Measurements from ENCODE around the gene SDK1. TPM values are rescaled to one million over a fixed set of nuclear protein-coding genes. Genes with fewer than 3 reads are reported as not detected.

Gene SDK1
- total RNA-seq, 4 donors from 2014 or later, result under 0.01 to 16.2 (median 7.2) TPM

DNA sequence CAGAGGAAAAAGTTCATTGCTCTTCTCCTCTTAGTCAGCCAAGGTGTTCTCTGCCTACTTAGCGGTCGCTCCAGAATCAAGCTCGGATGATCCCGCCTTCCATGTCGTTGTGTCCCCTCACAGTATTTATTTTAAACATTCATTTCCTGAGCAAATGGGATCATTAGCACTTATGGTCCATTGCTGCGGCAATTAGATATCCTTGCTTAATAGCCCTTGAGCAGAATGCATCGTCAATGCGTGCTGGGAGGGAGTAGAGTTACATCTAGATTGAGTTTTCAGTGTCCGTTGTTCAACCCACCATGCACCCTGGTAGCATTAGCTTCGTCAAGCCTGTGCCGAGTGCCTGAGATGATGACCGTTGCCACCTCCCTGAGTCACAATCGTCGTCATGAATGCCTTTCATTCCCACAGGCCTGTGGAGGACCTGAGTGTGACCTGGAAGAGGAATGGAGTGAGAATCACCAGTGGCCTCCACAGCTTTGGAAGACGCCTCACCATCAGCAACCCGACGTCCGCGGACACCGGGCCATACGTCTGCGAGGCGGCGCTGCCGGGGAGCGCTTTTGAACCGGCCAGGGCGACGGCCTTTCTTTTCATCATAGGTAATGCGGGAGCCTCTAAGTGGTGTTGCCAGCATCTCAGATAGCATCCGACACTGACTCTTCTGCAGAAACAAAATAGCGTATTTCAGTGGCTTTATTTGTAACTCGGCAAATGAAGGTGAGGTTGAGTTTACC is 650.4 kb downstream of the SDK1 start:
- Histone ChIP-seq H3K36me3 (no peaks in the 10 kb centered on the region), H3K4me3 (no peak overlapping the region), H3K27ac (no peak overlapping the region), H3K27me3 (no peaks in the 10 kb centered on the region), H3K9me3 (no peaks in the 10 kb centered on the region), H3K4me1 (no peaks in the 10 kb centered on the region)
- intact Hi-C loops (cut with DNase I; ENCODE audit: low total_unique reads), result no loop called here
- DNase-seq, result no peak
- TF ChIP-seq POLR2A (IDR thresholded peaks at IDR 0.05), result no peak
- TF ChIP-seq, protein P1, sequence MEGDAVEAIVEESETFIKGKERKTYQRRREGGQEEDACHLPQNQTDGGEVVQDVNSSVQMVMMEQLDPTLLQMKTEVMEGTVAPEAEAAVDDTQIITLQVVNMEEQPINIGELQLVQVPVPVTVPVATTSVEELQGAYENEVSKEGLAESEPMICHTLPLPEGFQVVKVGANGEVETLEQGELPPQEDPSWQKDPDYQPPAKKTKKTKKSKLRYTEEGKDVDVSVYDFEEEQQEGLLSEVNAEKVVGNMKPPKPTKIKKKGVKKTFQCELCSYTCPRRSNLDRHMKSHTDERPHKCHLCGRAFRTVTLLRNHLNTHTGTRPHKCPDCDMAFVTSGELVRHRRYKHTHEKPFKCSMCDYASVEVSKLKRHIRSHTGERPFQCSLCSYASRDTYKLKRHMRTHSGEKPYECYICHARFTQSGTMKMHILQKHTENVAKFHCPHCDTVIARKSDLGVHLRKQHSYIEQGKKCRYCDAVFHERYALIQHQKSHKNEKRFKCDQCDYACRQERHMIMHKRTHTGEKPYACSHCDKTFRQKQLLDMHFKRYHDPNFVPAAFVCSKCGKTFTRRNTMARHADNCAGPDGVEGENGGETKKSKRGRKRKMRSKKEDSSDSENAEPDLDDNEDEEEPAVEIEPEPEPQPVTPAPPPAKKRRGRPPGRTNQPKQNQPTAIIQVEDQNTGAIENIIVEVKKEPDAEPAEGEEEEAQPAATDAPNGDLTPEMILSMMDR (IDR thresholded peaks at IDR 0.05), result no peak

DNA sequence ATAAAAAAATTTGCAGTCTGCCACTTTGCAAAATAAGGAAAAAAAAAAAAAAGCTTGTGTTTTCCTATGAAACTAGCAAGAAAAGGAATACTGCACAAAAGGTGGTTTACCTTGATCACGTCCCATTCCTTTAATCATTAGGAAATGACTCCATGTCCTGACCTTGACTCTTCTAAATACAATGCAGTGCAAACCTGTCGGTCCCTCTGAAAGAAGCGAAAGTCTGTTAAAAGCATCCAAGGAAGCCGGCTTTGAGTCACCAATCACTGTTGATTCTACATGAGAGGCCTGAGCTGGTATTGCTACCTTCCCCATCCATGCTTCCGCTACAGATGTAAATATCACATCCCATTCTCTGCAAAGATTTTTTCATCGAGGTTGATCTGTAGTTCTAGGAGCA is 652.1 kb downstream of the SDK1 start:
- intact Hi-C loops (cut with DNase I; ENCODE audit: low total_unique reads), result no loop called here
- Histone ChIP-seq H3K4me3 (no peak overlapping the region), H3K27me3 (no peaks in the 10 kb centered on the region), H3K9me3 (no peaks in the 10 kb centered on the region), H3K27ac (no peak overlapping the region), H3K4me1 (no peaks in the 10 kb centered on the region), H3K36me3 (no peaks in the 10 kb centered on the region)
- no peak for TF ChIP-seq POLR2A (IDR thresholded peaks at IDR 0.05)
- TF ChIP-seq, protein P1 (IDR thresholded peaks at IDR 0.05), result no peak
- no peak for DNase-seq

DNA sequence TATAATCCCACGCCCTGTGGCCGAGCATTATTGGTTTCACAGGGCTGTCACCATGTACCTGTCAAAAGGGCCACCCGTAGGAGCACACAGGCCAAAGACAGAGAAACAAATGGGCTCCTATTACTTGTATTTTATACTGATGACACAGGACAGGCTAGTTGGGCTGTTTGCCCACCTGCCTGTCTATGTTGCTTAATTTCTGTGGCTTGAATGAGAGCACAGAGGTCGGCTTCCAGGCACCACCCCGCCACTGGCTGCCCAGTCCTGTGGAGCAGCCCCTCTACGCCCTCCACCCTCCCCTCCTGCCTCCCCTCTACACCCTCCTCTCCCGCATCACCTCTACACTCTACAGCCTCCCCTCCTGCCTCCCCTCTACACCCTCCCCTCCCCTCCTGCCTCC is 652.9 kb downstream of the SDK1 start:
- no peak overlapping the region for H3K27ac ChIP-seq
- DNase-seq, result no peak
- intact Hi-C loops (cut with DNase I; ENCODE audit: low total_unique reads), result no loop called here
- TF ChIP-seq POLR2A (IDR thresholded peaks at IDR 0.05), result no peak
- TF ChIP-seq, protein P1 (IDR thresholded peaks at IDR 0.05), result no peak
- no peak overlapping the region for H3K4me3 ChIP-seq
- H3K27me3 ChIP-seq, result no peaks in the 10 kb centered on the region
- H3K36me3 ChIP-seq, result no peaks in the 10 kb centered on the region
- H3K4me1 ChIP-seq, result no peaks in the 10 kb centered on the region
- H3K9me3 ChIP-seq, result no peaks in the 10 kb centered on the region

DNA sequence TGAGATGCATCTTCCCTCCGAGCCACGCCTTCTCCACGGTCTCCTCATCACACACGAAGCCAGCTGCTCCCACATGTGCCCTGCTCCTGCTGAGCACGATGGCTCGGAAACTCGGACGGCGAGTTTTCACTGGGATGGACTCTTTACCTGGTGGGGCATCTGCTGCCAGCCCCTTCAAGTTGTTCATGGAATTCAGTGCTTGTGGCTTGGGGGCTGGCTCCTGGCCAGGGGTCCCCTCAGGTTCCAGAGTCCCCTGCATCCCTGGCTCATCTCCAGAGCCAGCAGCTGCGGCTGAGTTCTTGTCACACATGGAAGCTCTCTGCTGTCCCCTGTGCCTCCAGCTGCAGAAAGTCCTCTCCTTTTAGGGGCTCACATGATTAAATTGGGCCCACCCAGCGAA is 654.0 kb downstream of the SDK1 start:
- intact Hi-C loops (cut with DNase I; ENCODE audit: low total_unique reads), result no loop called here
- no peaks in the 10 kb centered on the region for H3K9me3 ChIP-seq

More for the DNA sequence above, 654.0 kb downstream of the SDK1 start:
- Histone ChIP-seq H3K27ac (no peak overlapping the region), H3K27me3 (no peaks in the 10 kb centered on the region), H3K4me1 (no peaks in the 10 kb centered on the region), H3K4me3 (no peak overlapping the region), H3K36me3 (no peaks in the 10 kb centered on the region)
- TF ChIP-seq, protein P1 (IDR thresholded peaks at IDR 0.05), result no peak
- TF ChIP-seq POLR2A (IDR thresholded peaks at IDR 0.05), result no peak
- DNase-seq, result no peak

Measured in uterus (tissue), 4 donors.